ENCODE measurements around the gene SPHK1.
A peak's percentile ranks its signal among the peaks of the same experiment; 100 is the strongest.

The SPHK1 gene

DNA sequence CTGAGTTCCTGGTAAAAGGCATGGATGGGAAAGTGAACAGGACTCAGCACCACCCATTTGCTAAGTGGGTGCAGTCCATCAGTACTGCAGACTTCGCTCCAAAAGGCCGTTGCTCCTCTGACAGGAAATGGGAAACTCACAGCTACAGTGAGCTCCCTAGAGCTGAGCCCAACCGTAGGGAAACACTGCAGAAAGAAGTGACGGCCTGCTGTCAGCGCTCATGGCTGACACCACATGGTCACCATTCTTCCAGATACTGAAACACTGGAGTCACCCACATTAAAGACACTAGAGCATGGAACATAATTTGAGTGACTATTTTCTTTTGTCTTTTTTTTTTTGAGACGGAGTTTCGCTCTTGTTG, 36.6 kb downstream of the SPHK1 start:
- no peaks in the 10 kb centered on the region for H3K9me3 ChIP-seq (ENCODE audit: low read length)
- H3K36me3 ChIP-seq (ENCODE audit: insufficient read depth, low read length), result no peaks in the 10 kb centered on the region; the same call in 1 of the 2 replicates
- TF ChIP-seq, protein P1, sequence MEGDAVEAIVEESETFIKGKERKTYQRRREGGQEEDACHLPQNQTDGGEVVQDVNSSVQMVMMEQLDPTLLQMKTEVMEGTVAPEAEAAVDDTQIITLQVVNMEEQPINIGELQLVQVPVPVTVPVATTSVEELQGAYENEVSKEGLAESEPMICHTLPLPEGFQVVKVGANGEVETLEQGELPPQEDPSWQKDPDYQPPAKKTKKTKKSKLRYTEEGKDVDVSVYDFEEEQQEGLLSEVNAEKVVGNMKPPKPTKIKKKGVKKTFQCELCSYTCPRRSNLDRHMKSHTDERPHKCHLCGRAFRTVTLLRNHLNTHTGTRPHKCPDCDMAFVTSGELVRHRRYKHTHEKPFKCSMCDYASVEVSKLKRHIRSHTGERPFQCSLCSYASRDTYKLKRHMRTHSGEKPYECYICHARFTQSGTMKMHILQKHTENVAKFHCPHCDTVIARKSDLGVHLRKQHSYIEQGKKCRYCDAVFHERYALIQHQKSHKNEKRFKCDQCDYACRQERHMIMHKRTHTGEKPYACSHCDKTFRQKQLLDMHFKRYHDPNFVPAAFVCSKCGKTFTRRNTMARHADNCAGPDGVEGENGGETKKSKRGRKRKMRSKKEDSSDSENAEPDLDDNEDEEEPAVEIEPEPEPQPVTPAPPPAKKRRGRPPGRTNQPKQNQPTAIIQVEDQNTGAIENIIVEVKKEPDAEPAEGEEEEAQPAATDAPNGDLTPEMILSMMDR (IDR thresholded peaks at IDR 0.05; ENCODE audit: low read length), result no peak
- no peak for TF ChIP-seq EZH2 (IDR thresholded peaks at IDR 0.05; ENCODE audit: borderline replicate concordance, low read length)
- H3K9ac ChIP-seq (ENCODE audit: low read length), result no peak overlapping the region
- no peak overlapping the region for H2AFZ ChIP-seq (ENCODE audit: low read length)
- H3K4me2 ChIP-seq (ENCODE audit: low read length), result peak overlapping the region; percentile 40; the same call in 1 of the 2 replicates
- no peaks in the 10 kb centered on the region for H4K20me1 ChIP-seq (ENCODE audit: insufficient read depth, low read length)
- no peaks in the 10 kb centered on the region for H3K27me3 ChIP-seq (ENCODE audit: insufficient read depth, low read length)
- H3K4me1 ChIP-seq (ENCODE audit: insufficient read depth, low read length, severe bottlenecking), result peaks cover 43% of the 10 kb centered on the region
- H3K4me3 ChIP-seq (ENCODE audit: low read depth, low read length, poor library complexity, severe bottlenecking), result no peak overlapping the region
- no peaks in the 10 kb centered on the region for H3K79me2 ChIP-seq (ENCODE audit: insufficient read depth, low read length)
- H3K27ac ChIP-seq (ENCODE audit: low read depth, low read length, poor library complexity, severe bottlenecking), result peak overlapping the region; percentile 68
- H3K9me2 ChIP-seq (ENCODE audit: low read depth, low read length), result no peaks in the 10 kb centered on the region
- H3F3A ChIP-seq (ENCODE audit: insufficient read depth, low read length), result no peaks in the 10 kb centered on the region

DNA sequence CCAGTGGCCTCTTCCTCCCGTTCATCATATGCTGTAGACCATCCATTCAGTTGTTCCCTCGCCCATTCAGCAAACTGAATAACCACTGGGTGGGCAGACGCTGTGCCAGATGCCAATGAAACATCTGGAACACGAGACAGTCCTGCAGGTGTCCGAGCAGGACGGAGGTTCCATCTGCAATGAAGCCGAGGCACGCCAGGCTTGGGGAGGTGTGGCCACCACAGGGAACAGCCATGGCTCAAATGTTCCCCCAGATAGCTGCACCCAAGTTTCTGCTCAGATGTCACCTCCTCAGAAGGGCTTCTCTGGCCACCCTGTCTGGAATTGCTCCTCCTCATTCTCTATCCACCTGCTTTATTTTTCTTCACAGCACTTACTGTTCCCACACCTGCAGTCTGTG, 38.0 kb downstream of the SPHK1 start:
- Histone ChIP-seq H3K4me3 (ENCODE audit: low read depth, low read length, poor library complexity, severe bottlenecking) (no peak overlapping the region), H3K4me1 (ENCODE audit: insufficient read depth, low read length, severe bottlenecking) (peaks cover 47% of the 10 kb centered on the region), H4K20me1 (ENCODE audit: insufficient read depth, low read length) (no peaks in the 10 kb centered on the region), H3K9me3 (ENCODE audit: low read length) (no peaks in the 10 kb centered on the region), H3F3A (ENCODE audit: insufficient read depth, low read length) (no peaks in the 10 kb centered on the region), H3K27ac (ENCODE audit: low read depth, low read length, poor library complexity, severe bottlenecking) (peak overlapping the region; percentile 30), H3K4me2 (ENCODE audit: low read length) (no peak overlapping the region; the same call in 1 of the 2 replicates), H3K79me2 (ENCODE audit: insufficient read depth, low read length) (no peaks in the 10 kb centered on the region), H3K9ac (ENCODE audit: low read length) (no peak overlapping the region), H3K36me3 (ENCODE audit: insufficient read depth, low read length) (no peaks in the 10 kb centered on the region; the same call in 1 of the 2 replicates), H3K27me3 (ENCODE audit: insufficient read depth, low read length) (no peaks in the 10 kb centered on the region), H2AFZ (ENCODE audit: low read length) (no peak overlapping the region), H3K9me2 (ENCODE audit: low read depth, low read length) (no peaks in the 10 kb centered on the region)
- TF ChIP-seq, protein P1 (IDR thresholded peaks at IDR 0.05; ENCODE audit: low read length), result no peak
- no peak for TF ChIP-seq EZH2 (IDR thresholded peaks at IDR 0.05; ENCODE audit: borderline replicate concordance, low read length)

DNA sequence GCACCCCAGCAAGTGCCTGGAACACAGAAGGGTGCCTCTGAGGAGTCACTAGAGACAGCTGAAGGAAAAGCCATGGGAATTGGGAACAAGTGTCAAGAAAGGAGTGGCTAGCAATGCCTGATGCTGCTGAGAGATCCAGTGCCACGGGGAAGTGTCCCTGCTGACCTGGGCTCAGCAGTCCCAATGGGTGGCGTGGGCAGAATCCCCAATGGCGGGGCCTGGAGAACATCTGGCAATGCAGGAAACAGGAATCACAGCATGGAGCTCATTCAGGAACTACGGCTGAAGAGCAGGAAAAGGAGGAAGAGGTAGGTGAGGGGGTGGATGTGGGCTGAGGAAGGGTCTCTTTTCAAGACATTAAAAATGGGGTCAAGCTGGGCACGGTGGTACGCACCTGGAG, 38.5 kb downstream of the SPHK1 start:
- Histone ChIP-seq H3K36me3 (ENCODE audit: insufficient read depth, low read length) (no peaks in the 10 kb centered on the region; the same call in 1 of the 2 replicates), H3F3A (ENCODE audit: insufficient read depth, low read length) (no peaks in the 10 kb centered on the region), H4K20me1 (ENCODE audit: insufficient read depth, low read length) (no peaks in the 10 kb centered on the region), H3K9me3 (ENCODE audit: low read length) (no peaks in the 10 kb centered on the region), H3K27ac (ENCODE audit: low read depth, low read length, poor library complexity, severe bottlenecking) (peak overlapping the region; percentile 30), H3K4me3 (ENCODE audit: low read depth, low read length, poor library complexity, severe bottlenecking) (no peak overlapping the region), H2AFZ (ENCODE audit: low read length) (no peak overlapping the region), H3K4me2 (ENCODE audit: low read length) (no peak overlapping the region; the same call in 1 of the 2 replicates), H3K4me1 (ENCODE audit: insufficient read depth, low read length, severe bottlenecking) (peaks cover 47% of the 10 kb centered on the region), H3K79me2 (ENCODE audit: insufficient read depth, low read length) (no peaks in the 10 kb centered on the region), H3K9ac (ENCODE audit: low read length) (no peak overlapping the region), H3K9me2 (ENCODE audit: low read depth, low read length) (no peaks in the 10 kb centered on the region), H3K27me3 (ENCODE audit: insufficient read depth, low read length) (no peaks in the 10 kb centered on the region)
- no peak for TF ChIP-seq EZH2 (IDR thresholded peaks at IDR 0.05; ENCODE audit: borderline replicate concordance, low read length)
- TF ChIP-seq, protein P1 (IDR thresholded peaks at IDR 0.05; ENCODE audit: low read length), result no peak

Data from OCI-LY1 (cell line).